ENCODE results near the gene RAD21L1.

The RAD21L1 gene

GRCh38 chr20:1252416-1252815 is 26.6 kb downstream of the RAD21L1 start:
- Histone ChIP-seq H3K4me1 (no peaks in the 10 kb centered on the region), H3K27ac (no peak overlapping the region), H3K27me3 (peaks cover 0 to 10% of the 10 kb centered on the region in 2 donors), H3K9me3 (no peaks in the 10 kb centered on the region), H3K36me3 (no peaks in the 10 kb centered on the region), H3K4me3 (no peak overlapping the region)
- intact Hi-C loops (cut with DNase I; ENCODE audit: low total_unique reads): no loop called here
- no peak for DNase-seq
- TF ChIP-seq, protein P1, sequence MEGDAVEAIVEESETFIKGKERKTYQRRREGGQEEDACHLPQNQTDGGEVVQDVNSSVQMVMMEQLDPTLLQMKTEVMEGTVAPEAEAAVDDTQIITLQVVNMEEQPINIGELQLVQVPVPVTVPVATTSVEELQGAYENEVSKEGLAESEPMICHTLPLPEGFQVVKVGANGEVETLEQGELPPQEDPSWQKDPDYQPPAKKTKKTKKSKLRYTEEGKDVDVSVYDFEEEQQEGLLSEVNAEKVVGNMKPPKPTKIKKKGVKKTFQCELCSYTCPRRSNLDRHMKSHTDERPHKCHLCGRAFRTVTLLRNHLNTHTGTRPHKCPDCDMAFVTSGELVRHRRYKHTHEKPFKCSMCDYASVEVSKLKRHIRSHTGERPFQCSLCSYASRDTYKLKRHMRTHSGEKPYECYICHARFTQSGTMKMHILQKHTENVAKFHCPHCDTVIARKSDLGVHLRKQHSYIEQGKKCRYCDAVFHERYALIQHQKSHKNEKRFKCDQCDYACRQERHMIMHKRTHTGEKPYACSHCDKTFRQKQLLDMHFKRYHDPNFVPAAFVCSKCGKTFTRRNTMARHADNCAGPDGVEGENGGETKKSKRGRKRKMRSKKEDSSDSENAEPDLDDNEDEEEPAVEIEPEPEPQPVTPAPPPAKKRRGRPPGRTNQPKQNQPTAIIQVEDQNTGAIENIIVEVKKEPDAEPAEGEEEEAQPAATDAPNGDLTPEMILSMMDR (IDR thresholded peaks at IDR 0.05): no peak

DNA sequence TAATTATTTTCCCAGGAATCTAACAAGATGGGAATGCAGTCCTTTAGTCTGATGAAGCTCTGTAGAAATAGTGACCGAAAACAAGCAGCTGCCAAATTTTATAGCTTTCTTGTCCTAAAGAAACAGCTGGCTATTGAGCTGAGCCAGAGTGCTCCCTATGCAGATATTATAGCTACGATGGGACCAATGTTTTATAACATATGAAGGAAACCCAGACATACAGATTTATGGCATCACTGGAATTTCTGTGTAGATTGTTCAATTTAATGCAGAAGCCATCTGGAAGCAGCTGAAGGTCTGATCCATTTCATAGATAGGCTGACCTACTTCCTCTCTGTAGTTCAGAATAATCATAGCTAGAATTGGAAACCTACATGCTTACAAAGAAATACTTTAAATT is 28.4 kb downstream of the RAD21L1 start:
- H3K9me3 ChIP-seq: no peaks in the 10 kb centered on the region
- H3K27me3 ChIP-seq: peaks cover 0 to 10% of the 10 kb centered on the region in 2 donors
- no peaks in the 10 kb centered on the region for H3K4me1 ChIP-seq
- TF ChIP-seq, protein P1 (IDR thresholded peaks at IDR 0.05): no peak
- H3K36me3 ChIP-seq: no peaks in the 10 kb centered on the region
- H3K4me3 ChIP-seq: no peak overlapping the region
- no peak for DNase-seq
- no peak overlapping the region for H3K27ac ChIP-seq
- intact Hi-C loops (cut with DNase I; ENCODE audit: low total_unique reads): no loop called here

- Histone ChIP-seq H3K27me3 (peaks cover 0 to 10% of the 10 kb centered on the region in 2 donors), H3K9me3 (no peaks in the 10 kb centered on the region), H3K36me3 (no peaks in the 10 kb centered on the region), H3K4me3 (no peak overlapping the region), H3K27ac (no peak overlapping the region), H3K4me1 (no peaks in the 10 kb centered on the region)
- intact Hi-C loops (cut with DNase I; ENCODE audit: low total_unique reads): no loop called here
- TF ChIP-seq, protein P1 (IDR thresholded peaks at IDR 0.05): no peak
- DNase-seq: no peak
These were observed 29.8 kb downstream of the RAD21L1 start for GRCh38 chr20:1255675-1256074.

DNA sequence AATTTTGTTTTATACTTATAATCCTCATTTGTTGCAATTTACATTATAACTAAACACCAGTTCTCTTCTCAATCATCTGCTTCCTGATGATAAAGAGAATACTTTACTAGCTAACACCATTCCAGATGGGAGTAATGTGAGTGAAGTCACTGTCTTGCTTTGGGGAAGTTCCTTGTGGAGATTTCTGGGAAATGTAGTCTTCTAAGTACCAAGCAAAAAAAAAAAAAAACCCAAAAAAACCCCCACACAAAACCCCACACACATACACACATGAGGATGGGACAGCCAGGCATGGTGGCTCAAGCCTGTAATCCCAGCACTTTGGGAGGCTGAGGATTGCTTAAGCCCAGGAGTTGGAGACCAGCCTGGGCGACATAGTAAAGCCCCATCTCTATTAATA is 38.0 kb downstream of the RAD21L1 start:
- Histone ChIP-seq H3K27me3 (peaks cover 0 to 3% of the 10 kb centered on the region in 2 donors), H3K4me1 (peaks cover 0 to 18% (median 12%) of the 10 kb centered on the region in 4 donors), H3K36me3 (no peaks in the 10 kb centered on the region), H3K4me3 (no peak overlapping the region), H3K27ac (no peak overlapping the region), H3K9me3 (no peaks in the 10 kb centered on the region)
- intact Hi-C loops (cut with DNase I; ENCODE audit: low total_unique reads): no loop called here
- TF ChIP-seq, protein P1 (IDR thresholded peaks at IDR 0.05): no peak
- no peak for DNase-seq

GRCh38 chr20:1264727-1265126 is 38.9 kb downstream of the RAD21L1 start:
- Histone ChIP-seq H3K27me3 (peaks cover 0 to 3% of the 10 kb centered on the region in 2 donors), H3K36me3 (no peaks in the 10 kb centered on the region), H3K4me3 (no peak overlapping the region), H3K9me3 (no peaks in the 10 kb centered on the region), H3K27ac (no peak overlapping the region), H3K4me1 (peaks cover 0 to 18% (median 12%) of the 10 kb centered on the region in 4 donors)
- intact Hi-C loops (cut with DNase I; ENCODE audit: low total_unique reads): no loop called here
- no peak for DNase-seq
- TF ChIP-seq, protein P1 (IDR thresholded peaks at IDR 0.05): no peak

Data from tibial artery (tissue), 4 donors.